HG03460 (cell line): ENCODE measurements around the gene ENOX1.

Experiments used
- ATAC-seq: cut with Tn5 transposase; IDR thresholded peaks from one replicate; pipeline ENCODE4 v1.9.1; 2021; ENCODE audit not compliant: unreplicated experiment

Gene ENOX1

DNA sequence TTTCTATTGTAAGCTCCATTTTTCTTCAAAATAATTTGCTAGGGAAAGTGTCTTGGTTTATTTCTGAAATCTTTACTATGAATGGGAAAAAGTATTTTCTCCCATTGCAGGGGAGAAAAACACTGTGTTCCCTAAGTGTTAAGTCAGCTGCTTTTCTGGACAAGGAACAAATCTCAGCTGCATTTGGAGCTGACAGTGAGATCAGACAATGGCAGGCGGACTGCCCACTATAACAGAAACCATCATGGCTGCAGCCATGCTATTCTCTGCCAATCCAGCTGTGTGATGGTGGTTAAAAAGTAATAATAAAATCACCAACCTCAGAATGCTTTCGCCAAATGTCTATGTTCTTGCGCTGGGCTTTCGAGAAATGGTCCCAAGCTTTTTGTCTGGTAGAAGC, 460.7 kb downstream of the ENOX1 start:
- no peak for ATAC-seq

DNA sequence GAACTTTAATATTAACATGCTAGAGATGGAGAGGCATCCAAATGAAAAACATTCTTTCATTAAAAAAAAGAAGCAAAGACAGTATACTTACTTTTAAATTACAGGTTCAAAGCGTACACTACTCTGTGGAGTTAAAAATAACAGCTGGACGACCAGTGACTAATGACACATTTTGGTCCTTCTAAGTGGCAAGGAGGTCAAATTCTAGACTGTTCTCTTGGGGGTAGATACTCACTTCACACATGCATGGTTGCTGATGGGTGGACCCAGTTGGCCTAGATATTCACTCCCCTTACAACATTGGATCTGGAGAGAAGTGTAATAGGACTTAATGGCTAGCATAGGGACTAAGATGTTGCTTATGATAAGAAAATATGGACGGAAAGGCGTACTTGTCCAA, 461.1 kb downstream of the ENOX1 start:
- no peak for ATAC-seq

DNA sequence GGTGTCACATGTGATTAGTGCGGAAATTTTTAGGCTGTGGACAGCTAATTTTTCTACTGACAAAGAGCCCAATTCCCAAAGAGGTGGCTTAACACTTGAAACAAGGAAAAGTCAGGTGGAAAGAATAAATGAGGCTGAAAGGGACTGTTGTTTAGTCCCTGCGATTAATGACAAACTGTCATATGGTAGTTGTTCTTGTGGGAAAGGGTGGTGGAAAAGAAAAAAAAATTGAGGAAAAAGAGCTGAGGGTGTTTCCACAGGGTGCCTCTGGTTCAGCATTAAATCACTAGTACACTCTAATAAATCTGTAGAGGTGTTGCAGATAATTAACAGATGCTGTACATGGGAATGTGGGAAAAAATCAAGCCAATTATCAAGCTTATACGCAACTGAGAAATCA, 462.6 kb downstream of the ENOX1 start:
- no peak for ATAC-seq

DNA sequence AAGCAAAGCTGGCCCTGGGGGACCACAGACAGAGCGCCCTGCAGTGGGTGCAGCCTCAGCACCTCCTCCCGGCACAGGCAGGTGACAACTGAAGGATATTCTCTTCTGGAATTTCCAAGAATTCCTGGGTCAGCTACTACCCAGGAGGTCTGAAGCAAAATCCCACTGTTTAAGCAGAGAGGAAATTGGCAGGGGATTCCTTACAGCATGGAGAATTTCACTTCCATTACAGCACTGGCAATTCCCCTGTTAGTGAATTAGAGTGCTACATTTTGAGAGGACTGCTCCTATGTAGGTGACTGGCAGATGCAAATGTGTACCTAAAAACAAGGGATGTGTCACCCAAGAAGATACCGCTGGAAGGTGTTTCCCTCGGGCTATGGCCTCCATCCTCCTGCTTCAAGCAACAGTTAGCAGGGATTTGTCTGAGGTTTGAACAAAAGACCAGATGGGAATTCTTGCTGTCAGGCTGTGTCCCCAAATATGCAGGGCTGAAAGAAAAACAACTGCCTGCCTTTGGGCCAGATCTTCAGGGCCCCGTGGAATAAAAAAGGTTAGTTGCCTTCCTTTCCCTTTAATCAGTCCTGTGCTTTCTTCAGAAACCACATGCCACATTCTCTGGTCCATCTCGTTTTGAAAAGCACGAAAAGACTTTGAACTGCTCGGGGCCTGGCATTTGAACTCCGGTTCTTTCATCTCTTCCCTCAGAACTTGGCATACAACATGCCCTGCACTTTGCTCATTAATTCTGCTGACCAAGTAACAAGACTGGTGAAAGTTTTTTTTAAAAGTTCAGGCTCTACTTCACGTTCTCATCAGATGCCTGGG, 466.9 kb downstream of the ENOX1 start:
- ATAC-seq, result no peak

DNA sequence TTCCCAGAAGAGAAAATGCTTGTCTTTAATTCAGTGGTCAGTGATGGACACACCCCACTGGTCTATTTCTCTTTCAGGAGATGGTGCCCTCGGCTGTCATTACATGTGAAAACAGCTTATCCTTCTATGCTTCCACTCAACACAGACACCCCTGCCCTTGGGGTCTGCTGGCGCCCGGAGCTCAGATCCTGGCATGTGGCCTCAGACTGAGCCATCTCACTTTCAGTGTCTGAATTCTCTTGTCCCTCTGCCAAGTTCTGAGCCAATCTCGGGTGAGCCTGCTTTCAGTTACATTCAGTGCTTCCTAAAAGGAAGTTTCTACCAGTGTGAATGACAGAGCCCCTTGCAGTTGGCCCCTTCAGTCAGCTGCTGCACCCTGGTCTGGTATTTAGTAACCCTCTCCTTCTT, 469.8 kb downstream of the ENOX1 start:
- ATAC-seq, result no peak

DNA sequence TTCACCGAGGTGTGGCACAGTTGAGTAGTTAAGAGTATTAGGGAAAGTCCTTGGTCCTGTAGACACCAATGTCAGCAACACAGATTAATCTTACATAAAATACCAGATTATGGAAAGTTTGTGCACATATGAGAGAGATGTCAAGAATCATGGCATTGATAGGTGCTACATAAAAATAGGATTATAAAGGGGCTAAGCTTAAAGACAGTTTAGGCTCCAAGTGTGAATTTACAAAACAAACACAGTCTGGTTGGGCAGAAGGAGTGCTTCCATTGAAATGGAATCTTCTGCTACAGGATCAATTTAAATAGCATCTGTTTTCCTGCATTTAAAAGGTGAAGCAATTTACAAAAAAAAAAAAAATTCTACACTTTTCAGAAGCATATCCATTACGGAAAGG, 470.5 kb downstream of the ENOX1 start:
- no peak for ATAC-seq

DNA sequence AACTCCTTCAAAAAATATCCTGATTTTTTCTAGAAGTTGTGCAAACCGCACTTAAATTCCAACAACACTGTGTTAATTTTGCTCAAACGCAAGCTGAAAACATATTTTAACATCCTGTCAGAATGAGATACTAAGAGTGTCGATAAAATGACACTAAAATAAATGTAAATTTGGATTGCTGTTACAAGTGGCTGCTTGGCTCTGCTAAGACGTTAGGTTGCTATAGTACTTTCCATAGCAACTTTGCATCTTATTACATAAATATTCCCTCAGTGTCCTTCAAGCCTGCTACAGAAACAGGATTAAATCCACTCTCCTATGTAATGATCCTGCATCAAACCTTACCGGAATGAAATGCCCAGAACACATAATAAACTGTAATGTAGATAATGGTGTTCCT, 471.2 kb downstream of the ENOX1 start:
- no peak for ATAC-seq

DNA sequence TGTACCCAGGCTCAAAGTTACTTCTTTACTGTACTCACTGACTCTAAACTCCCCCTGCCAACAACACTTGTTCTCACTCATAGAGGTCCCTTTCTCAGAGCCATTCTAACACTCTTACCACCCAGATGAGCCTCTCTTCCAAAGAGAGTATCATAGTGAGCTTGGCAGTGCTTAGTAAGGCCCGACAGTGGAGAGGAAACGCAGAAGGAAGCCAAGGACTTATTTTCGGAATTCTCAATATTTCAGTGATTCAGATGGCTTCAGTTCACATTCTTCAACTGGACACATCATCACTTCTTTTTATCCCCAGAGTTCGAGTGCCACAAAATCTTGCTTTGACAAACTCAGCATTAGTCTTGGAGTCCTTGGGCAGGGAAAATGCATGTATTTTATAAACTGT, 477.5 kb downstream of the ENOX1 start:
- ATAC-seq, result no peak

DNA sequence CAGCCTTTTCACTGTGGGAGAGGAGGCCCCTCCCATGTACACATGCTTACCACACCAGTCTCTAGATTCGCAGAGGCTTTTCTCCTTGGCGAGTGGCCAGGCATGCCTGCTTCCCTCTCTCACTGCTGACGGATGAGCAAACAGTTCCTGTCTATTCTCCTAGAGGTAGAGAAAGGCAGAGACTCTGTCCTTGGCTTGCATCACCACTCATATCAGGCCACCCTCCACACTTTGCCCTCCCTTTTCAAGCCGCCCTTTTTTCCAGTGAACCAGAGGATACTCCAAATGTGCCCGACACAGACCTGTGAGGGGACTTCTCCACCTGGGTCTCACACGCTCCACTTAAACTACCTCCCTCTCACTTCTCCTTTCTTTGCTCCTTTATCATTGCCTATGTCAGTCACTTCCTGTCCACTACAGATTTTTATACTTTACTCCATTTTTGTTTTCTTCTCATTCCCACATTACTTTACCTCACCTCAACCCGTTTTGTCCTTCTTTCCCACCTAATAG, 478.8 kb downstream of the ENOX1 start:
- peak; percentile 84 for ATAC-seq

DNA sequence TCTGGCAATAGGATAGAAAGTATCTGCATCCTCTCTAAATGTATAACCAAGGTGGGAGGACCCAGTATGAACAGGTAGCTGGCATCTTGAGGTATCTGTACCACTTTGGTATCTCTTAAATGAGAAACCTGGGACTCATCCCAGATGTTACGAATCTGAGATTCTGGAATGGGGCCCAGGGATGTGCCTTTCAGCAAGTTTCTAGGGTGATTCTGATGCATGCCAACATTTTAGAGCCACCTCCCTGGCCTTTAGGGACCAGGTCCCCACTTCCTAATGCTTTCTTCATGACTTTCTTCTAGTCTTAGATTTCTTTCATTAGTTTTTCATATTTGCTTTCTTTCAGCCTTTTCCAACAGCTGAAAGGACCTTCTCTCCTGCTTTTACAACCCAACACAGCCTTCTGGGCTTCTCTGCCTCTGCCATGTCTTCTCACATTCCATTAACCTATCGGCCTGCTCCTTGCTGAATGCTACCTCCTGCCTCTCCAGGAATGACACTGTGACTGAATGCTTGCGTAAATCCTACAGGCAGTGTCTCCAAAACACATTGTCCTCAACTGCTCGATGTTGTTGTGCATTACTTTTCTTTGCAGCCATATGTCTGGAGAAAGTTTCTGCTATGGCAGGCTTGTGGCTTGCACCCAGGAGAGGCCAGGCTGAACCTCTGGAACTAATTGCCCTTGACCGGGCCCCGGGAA, 479.4 kb downstream of the ENOX1 start:
- ATAC-seq, result no peak

DNA sequence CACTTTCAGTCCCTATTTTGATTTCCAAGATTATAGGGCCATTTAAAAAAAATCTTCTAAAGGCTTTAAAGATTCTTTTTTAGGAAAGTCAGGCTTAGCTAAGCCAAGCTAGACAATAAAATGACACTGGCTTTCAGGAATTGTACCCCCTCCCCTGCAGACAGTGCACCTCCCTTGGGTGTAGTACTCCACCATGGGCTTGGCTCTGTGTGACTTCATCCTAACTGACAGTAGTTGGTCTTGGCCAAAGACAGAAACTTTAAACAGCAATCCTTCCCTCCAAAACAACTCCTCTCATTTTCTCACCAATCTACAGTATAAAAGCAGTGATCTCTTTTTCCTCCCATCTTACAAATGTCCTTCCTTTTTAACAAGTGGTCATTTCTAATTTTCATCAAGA, 480.4 kb downstream of the ENOX1 start:
- ATAC-seq, result no peak

DNA sequence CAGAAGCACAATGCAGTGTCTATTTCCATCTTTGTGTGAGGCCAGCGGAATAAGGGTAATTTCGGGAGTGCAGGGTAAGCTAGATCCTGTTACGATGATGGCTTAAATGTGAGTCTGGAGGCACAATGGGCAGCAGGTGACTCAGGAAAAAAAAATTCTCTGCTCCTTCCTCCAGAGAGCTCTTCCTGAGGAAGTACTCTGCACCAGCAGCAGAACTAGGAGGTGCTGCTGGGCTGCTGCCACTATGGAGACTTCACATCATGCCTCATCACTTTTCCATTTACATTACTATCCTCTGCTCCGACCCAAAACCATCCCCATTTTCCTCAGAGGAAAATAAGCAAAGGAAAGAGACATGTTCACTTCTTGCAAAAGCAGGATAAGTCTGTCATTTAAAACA, 481.4 kb downstream of the ENOX1 start:
- no peak for ATAC-seq

DNA sequence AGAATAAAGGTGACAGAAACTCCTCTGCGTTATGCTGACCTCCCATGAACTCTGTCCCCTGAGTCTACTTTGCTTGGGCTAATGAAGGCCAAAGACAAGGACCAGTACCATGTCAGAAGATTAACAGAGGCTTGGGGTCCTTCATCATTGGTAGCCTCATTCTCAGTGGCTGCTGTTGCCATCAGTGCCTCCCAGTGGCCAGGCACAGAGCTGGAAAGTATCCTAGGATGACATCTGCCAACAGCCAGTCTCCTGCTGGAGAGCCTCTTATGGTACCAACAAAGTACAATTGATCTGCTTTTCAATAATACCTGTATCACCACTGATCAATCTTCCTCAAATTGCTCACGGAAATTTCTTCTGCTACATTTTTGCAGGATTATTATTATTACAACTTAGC, 481.8 kb downstream of the ENOX1 start:
- no peak for ATAC-seq

DNA sequence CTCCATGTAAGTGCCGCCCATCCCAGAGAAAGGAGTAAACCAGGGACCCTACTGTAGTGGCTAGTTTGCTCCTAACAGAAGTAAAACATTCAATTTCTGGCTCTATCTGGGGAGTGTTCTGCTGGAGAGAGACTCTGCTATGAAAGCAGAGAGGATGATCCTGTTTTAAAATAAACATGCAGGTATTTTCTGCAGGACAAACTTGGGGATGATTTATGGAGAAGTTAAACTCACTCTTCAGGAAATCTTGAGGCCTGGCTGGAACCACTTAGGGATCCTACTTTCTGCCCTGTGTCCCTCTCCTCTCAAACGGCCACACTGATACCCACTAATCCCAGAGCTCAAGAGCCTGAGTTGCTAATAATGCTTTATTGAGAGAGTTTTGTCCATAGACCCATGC, 482.3 kb downstream of the ENOX1 start:
- ATAC-seq, result no peak

DNA sequence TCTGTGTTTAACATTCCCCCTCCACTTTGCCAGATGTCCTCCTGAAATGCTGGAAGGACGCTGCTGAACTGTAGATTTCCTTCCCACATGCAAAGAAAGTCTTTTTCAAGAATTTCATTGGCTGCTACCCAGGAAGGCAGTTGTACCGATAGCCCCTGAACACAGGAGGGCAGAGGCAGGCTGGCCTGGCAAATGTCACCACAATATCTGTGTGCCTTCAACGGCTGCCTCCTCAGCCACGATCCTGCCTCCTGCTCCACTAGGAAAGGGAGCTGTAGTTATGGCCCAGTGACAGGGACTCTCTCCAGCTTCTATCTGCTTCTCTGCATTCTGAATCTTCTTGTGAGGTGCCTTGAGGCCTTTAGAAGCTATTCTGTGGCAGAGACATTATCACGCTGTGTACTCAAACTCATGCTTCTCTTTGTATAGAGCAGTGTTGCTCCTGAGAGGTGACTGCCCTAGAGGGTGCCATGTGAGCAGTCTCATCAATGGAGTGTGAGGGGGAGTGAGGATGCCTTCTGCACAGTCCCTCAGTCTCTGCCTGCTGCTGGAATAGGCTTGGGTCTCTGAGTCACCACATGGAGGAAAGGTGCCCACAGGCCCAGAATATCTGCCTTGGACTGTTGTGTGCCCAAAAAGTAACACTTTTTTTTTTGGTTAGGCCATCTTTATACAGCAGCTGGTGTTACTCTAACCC, 483.6 kb downstream of the ENOX1 start:
- peak; percentile 74 for ATAC-seq

DNA sequence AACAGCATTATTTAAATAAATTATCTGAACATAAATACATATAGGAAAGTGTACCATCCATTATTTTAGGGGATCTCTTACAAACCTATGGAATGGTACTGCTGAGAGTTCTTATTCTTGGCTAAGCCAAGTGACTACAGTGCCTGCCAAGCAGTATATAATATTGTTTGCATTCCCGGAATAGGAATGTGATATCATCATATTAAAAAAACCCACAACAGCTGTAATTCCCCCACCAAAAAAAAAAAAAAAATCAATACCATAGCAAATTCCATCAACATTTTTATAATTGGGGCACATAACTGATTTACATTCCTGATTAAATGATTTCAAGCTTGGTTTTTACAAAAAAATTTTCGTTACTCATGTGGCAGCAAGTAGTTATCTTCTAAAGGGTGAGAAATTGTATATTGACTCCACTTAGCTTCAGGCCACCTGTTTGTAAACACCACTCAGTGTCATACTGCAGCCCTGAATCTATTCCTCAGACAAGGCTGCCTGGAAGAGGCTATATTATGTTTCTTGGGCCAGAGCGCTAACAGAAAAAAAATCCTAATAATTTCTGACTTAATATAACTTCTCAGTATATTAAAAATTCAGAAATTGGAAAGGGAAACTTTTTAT, 485.3 kb downstream of the ENOX1 start:
- no peak for ATAC-seq

DNA sequence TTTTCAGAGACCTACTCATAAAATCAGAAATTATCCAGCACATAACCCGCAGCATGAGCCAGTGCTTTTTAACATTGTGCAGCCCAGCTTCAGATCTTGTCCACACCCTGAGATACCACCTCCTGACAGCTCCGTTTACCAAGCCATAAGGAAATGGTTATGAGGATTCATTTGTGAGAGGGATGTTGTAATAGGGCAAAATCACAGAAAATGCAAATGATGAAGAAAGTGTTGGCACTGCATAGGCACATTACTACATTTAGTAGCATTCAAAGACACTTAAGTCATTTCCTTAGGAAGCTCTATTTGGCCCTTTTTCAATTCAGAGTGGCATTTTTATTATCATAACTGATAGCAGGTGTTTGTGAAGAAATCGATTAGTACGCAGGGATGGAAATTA, 485.9 kb downstream of the ENOX1 start:
- ATAC-seq, result no peak

DNA sequence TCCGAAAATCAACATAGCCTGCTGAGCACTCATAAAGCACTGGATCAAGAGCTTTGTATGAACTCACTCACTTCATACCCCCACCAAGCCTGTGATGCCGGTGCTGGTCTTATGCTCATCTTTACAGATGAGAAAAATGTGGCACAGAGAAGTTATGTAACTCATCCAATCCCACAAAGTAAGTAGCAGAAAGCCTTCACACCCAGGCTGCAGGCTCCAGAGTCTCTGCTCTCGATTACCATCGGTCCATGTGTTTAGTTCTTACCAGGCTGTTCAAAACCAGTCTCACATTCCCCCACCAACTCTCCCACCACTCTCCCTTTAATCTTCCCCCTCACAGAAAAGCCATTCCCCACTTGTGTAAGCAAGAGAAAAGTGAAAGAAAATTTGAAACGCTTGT, 487.4 kb downstream of the ENOX1 start:
- ATAC-seq, result no peak

DNA sequence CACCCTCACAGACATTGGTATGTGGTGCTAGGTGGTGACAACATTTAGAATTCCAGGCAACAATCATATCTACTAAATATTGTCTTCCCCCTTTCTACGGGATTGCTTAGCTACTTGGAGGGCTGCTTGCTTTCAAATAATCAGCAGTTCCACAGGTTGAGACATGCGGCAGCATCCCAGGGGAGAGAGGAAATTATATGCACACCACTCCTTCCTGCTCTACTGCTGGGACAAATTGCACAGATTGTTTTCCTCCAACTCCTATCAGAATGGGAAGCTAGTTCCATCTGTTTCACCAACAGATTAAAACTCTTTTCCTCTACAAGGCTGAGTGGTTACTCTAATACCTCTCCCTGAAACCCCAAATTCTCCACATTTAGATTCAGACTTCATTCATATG, 488.0 kb downstream of the ENOX1 start:
- ATAC-seq, result no peak

DNA sequence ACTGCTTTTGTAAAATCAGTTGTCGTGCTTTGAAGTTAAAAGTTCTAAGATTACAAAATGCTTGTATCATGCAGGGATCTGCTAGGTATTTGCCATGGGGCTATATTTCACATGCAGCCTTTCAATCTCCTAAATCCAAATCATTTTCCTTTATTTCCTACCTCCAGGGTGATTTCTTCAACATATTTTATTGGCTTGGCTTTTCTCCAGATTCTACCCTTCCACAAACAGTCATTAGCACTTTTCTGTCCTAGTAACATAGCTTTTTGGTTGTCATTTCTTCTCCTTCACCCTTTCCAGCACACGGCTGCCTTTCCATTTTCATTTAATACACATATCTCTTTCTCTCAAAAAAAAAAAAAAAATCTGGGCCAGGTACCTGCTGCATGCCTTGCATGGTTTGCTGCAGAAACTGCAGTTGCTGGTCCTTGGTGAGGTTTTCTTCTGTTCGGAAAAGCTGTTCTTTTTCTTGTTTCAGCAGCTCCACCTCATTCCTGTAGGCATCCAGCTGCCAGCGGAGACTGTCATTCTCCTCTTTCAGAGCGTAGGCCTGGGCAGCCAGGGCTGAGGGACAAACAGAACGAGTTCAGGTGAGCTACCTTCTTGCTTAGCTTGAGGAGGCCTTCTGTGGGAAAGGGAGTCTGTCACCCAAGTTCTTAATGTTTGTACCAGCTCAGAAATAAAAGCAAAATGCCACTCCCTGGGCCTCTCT, 488.6 kb downstream of the ENOX1 start:
- no peak for ATAC-seq
